Panc1 (cell line): Measurements from ENCODE around the gene GRIN1. TPM values are rescaled to one million over a fixed set of nuclear protein-coding genes. Genes with fewer than 3 reads are reported as not detected.

Experiments used
- ATAC-seq: fragments of 200-7000 bp; cut with Tn5 transposase; 2 replicates; pipeline ENCODE4 v1.9.1; 2020; ENCODE audit warnings: mild to moderate bottlenecking, moderate library complexity
- BruUV-seq: library from RNA; stranded (reverse); fragments of 400-500 nt; replicated peaks from 2 replicates; lab custom pipeline; 2021; lab: Mats Ljungman, UMichigan
- CTCF ChIA-PET: fragments of 300-600 bp; sonication (Branson Sonifier 250); formaldehyde crosslinking; loops from one replicate; lab custom pipeline; 2022; ENCODE audit warnings: antibody characterized with exemption; lab: Charles Lee
- POLR2A ChIA-PET: fragments of 300-600 bp; sonication (Branson Sonifier 250); formaldehyde crosslinking; loops from one replicate; lab custom pipeline; 2022; ENCODE audit warnings: antibody characterized with exemption; lab: Charles Lee
- DNase-seq: peaks from one replicate; pipeline ENCODE4 v3.0.0-alpha.2; 2010; ENCODE audit warnings: low read depth, low spot score
- H3K27ac ChIP-seq: 2 replicates; pipeline ENCODE4 v1.5.1; 2011; ENCODE audit warnings: mild to moderate bottlenecking, low read length, inconsistent platforms
- H3K27me3 ChIP-seq: fragments of 200-500 bp; sonication (Bioruptor generic); 2 replicates; pipeline ENCODE4 v1.6.0; 2014; ENCODE audit warnings: low read length, inconsistent platforms; ENCODE audit not compliant: control insufficient read depth, insufficient read depth
- H3K36me3 ChIP-seq: fragments of 200-500 bp; sonication (Bioruptor generic); 2 replicates; pipeline ENCODE4 v1.5.1; 2014; ENCODE audit warnings: inconsistent platforms, mild to moderate bottlenecking, low read length, moderate library complexity; ENCODE audit not compliant: control insufficient read depth, insufficient read depth
- H3K4me1 ChIP-seq: 2 replicates; pipeline ENCODE4 v1.5.1; 2011; ENCODE audit warnings: inconsistent platforms, mild to moderate bottlenecking, low read length, moderate library complexity; ENCODE audit not compliant: control insufficient read depth, insufficient read depth
- H3K4me3 ChIP-seq, 2 experiments: 2 replicates each; pipeline ENCODE4 v1.5.1; 2011 to 2012; ENCODE audit warnings: low read depth in 2 of 2, low read length in 2 of 2, mild to moderate bottlenecking in 2 of 2, inconsistent platforms in 1 of 2, moderate library complexity in 1 of 2
- H3K9me3 ChIP-seq: fragments of 200-500 bp; sonication (Bioruptor generic); 2 replicates; pipeline ENCODE4 v1.5.1; 2014; ENCODE audit warnings: low read depth, mild to moderate bottlenecking, inconsistent platforms, low read length, moderate library complexity; ENCODE audit not compliant: control insufficient read depth, insufficient read depth
- CTCF ChIP-seq: fragments of 450-650 bp; IDR thresholded peaks from 2 replicates; pipeline ENCODE4 v1.5.1; 2017; ENCODE audit warnings: mild to moderate bottlenecking
- POLR2AphosphoS5 ChIP-seq: IDR thresholded peaks from 2 replicates; pipeline ENCODE4 v1.6.1; 2012; ENCODE audit warnings: mild to moderate bottlenecking, low read depth, low read length, moderate library complexity
- SIN3A ChIP-seq: IDR thresholded peaks from 2 replicates; pipeline ENCODE4 v1.6.1; 2012; ENCODE audit warnings: low read depth, mild to moderate bottlenecking, low read length, moderate library complexity, borderline replicate concordance; ENCODE audit not compliant: insufficient read depth
- TCF7L2 ChIP-seq: IDR thresholded peaks from 2 replicates; pipeline ENCODE4 v1.6.1; 2011; ENCODE audit warnings: mild to moderate bottlenecking, low read depth, low read length, inconsistent platforms
- in situ Hi-C: cut with HindIII; loops from 2 replicates; pipeline ENCODE4 v1.10.0; 2016; ENCODE audit warnings: low sequenced_read_pairs, low pct_unique_long_range_greater_than_20kb
- intact Hi-C: fragments of 100-400 bp; cut with micrococcal nuclease; formaldehyde crosslinking; loops from one replicate; pipeline ENCODE4 v1.10.0; 2022; ENCODE audit not compliant: unreplicated experiment
- total RNA-seq: library from RNA; stranded (reverse); gene quantifications from one replicate; pipeline ENCODE4 v1.2.1, GENCODE V29; 2021; ENCODE audit not compliant: unreplicated experiment
- TF ChIP-seq, protein P1 (sequence below), 2 experiments: IDR thresholded peaks; 2 replicates each; pipeline ENCODE4 v1.6.1; 2011 to 2012; ENCODE audit warnings: low read depth in 2 of 2, control low read depth in 1 of 2, low read length in 1 of 2, mild to moderate bottlenecking in 1 of 2, moderate library complexity in 1 of 2; ENCODE audit not compliant: insufficient read depth in 1 of 2

Gene GRIN1
- total RNA-seq, 1 experiment from 2014 or later = 4.9 TPM

DNA sequence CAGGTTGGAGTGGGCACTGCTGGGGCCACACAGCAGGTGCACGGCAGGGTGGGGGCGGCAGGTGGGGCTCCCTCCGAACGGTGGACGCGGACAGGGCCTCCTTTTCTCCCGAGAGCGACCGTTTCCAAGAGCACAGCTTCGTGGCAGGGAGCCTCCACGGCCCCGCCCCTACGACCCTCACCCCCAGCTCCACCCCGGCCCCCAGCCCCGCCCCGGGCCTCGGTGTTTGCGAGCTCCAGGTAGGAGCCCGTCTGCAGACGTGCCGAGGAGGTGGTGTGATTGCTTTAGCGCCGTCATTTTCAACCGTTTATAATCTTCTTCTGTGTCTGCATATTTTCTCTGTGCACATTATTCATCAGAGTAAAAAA, 8.8 kb downstream of the GRIN1 start:
- no peak for ATAC-seq
- POLR2A ChIA-PET = no interaction called here

GRCh38 chr9:137148242-137148641, 9.3 kb downstream of the GRIN1 start:
- in situ Hi-C loops = no loop called here
- CTCF ChIA-PET = no interaction called here

More for the DNA sequence above, 8.8 kb downstream of the GRIN1 start:
- Histone ChIP-seq H3K4me3 (no peak overlapping the region), H3K4me1 (no peaks in the 10 kb centered on the region), H3K27me3 (no peaks in the 10 kb centered on the region), H3K9me3 (no peaks in the 10 kb centered on the region), H3K27ac (no peak overlapping the region), H3K36me3 (no peaks in the 10 kb centered on the region)
- TF ChIP-seq, protein P1, sequence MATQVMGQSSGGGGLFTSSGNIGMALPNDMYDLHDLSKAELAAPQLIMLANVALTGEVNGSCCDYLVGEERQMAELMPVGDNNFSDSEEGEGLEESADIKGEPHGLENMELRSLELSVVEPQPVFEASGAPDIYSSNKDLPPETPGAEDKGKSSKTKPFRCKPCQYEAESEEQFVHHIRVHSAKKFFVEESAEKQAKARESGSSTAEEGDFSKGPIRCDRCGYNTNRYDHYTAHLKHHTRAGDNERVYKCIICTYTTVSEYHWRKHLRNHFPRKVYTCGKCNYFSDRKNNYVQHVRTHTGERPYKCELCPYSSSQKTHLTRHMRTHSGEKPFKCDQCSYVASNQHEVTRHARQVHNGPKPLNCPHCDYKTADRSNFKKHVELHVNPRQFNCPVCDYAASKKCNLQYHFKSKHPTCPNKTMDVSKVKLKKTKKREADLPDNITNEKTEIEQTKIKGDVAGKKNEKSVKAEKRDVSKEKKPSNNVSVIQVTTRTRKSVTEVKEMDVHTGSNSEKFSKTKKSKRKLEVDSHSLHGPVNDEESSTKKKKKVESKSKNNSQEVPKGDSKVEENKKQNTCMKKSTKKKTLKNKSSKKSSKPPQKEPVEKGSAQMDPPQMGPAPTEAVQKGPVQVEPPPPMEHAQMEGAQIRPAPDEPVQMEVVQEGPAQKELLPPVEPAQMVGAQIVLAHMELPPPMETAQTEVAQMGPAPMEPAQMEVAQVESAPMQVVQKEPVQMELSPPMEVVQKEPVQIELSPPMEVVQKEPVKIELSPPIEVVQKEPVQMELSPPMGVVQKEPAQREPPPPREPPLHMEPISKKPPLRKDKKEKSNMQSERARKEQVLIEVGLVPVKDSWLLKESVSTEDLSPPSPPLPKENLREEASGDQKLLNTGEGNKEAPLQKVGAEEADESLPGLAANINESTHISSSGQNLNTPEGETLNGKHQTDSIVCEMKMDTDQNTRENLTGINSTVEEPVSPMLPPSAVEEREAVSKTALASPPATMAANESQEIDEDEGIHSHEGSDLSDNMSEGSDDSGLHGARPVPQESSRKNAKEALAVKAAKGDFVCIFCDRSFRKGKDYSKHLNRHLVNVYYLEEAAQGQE (IDR thresholded peaks at IDR 0.05; ENCODE audit: insufficient read depth in 1 of 2, low read depth in 2 of 2, low read length in 1 of 2) = no peak
- TF ChIP-seq SIN3A = no peak
- no peak for TF ChIP-seq POLR2AphosphoS5
- no peak for TF ChIP-seq CTCF
- TF ChIP-seq TCF7L2 = no peak
- CTCF ChIA-PET = no interaction called here
- no TSS peak for BruUV-seq
- in situ Hi-C loops = no loop called here
- intact Hi-C loops = no loop called here
- DNase-seq = no peak

More at GRCh38 chr9:137148242-137148641, 9.3 kb downstream of the GRIN1 start:
- Histone ChIP-seq H3K36me3 (no peaks in the 10 kb centered on the region), H3K27ac (no peak overlapping the region), H3K4me1 (no peaks in the 10 kb centered on the region), H3K4me3 (no peak overlapping the region), H3K27me3 (no peaks in the 10 kb centered on the region), H3K9me3 (no peaks in the 10 kb centered on the region)
- DNase-seq (no peak), ATAC-seq (no peak)
- intact Hi-C loops = no loop called here
- TF ChIP-seq SIN3A (no peak), CTCF (no peak), POLR2AphosphoS5 (no peak), TCF7L2 (no peak)
- TF ChIP-seq, protein P1 (IDR thresholded peaks at IDR 0.05; ENCODE audit: insufficient read depth in 1 of 2, low read depth in 2 of 2, low read length in 1 of 2) = no peak
- no TSS peak for BruUV-seq
- POLR2A ChIA-PET = no interaction called here
